IPS-15b (cell line): ENCODE data around the gene PTGR2.
"Not testable (repeated sequence)": the region's sequence is repeated elsewhere in the genome, so short reads cannot be mapped to it uniquely, and the experiment has no call there.

Source experiments
- H3K27me3 ChIP-seq: one replicate; pipeline ENCODE4 v1.6.1; 2013; ENCODE audit warnings: low read length; ENCODE audit not compliant: control insufficient read depth, insufficient read depth
- H3K36me3 ChIP-seq: one replicate; pipeline ENCODE4 v1.6.1; 2013; ENCODE audit warnings: low read length; ENCODE audit not compliant: control insufficient read depth, insufficient read depth
- H3K4me1 ChIP-seq: one replicate; pipeline ENCODE4 v1.6.1; 2013; ENCODE audit warnings: mild to moderate bottlenecking, low read length; ENCODE audit not compliant: control insufficient read depth, insufficient read depth
- H3K4me3 ChIP-seq: one replicate; pipeline ENCODE4 v1.5.1; 2013; ENCODE audit warnings: low read depth, low read length
- H3K9ac ChIP-seq: one replicate; pipeline ENCODE4 v1.6.1; 2013; ENCODE audit warnings: low read depth, mild to moderate bottlenecking, low read length
- H3K9me3 ChIP-seq: one replicate; pipeline ENCODE4 v1.6.1; 2013; ENCODE audit warnings: mild to moderate bottlenecking, low read length; ENCODE audit not compliant: control insufficient read depth, insufficient read depth

PTGR2 gene

DNA sequence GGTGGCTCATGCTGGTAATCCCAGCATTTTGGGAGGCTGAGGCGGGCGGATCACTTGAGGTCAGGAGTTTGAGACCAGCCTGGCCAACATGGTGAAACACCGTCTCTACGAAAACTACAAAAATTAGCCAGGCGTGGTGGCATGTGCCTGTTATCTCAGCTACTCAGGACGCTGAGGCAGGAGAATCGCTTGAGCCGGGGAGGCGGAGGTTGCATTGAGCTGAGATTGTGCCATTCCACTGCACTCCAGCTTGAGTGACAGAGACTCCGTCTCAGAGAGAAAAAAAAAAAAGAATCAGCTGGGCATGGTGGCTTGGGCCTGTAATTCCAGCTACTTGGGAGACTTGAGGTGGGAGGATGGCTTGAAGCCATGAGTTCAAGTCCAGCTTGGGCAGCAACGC is 18.1 kb downstream of the PTGR2 start:
- not testable (repeated sequence) for H3K4me3 ChIP-seq, H3K36me3 ChIP-seq, H3K4me1 ChIP-seq, H3K9ac ChIP-seq, H3K27me3 ChIP-seq, H3K9me3 ChIP-seq

GRCh38 chr14:73870525-73871235 is 19.0 kb downstream of the PTGR2 start:
- Histone ChIP-seq H3K9me3 (no peaks in the 10 kb centered on the region), H3K4me1 (no peaks in the 10 kb centered on the region), H3K9ac (no peak overlapping the region), H3K36me3 (no peaks in the 10 kb centered on the region), H3K4me3 (no peak overlapping the region), H3K27me3 (no peaks in the 10 kb centered on the region)

DNA sequence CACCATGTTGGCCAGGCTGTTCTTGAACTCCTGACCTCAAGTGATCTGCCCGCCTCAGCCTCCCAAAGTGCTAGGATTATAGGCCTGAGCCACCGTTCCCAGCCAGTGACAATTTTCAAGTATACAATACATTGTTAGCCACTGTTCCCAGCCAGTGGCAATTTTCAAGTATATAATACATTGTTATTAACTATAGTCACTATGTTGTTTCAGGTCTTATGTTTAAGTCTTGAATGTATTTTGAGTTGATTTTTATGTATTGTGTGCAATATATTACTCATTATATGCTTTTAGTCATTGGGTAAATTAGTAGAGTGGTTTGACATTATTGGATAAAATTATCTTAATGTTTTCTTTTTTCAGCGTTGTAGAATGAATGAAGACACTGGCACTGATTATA is 22.0 kb downstream of the PTGR2 start:
- no peaks in the 10 kb centered on the region for H3K27me3 ChIP-seq
- H3K9ac ChIP-seq = no peak overlapping the region
- H3K4me3 ChIP-seq = no peak overlapping the region

DNA sequence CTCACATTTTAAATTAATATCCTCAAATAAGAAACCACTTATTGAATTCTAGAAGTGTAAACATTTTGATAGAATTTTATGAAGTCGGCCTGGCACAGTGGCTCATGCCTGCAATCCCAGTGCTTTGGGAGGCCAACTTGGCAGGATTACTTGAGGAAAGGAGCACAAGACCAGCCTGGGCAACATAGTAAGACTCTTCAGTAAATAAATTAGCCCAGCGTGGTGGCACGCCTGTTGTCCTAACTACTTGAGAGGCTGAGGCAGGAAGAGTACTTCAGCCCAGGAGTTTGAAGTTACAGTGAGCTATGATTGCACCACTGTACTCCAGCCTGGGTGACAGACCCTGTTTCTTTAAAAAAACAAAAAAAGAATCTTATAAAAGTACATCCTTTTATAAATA is 26.2 kb downstream of the PTGR2 start:
- H3K9ac ChIP-seq = no peak overlapping the region
- H3K4me3 ChIP-seq = no peak overlapping the region
- no peaks in the 10 kb centered on the region for H3K4me1 ChIP-seq
- H3K9me3 ChIP-seq = no peaks in the 10 kb centered on the region
- no peaks in the 10 kb centered on the region for H3K36me3 ChIP-seq
- no peaks in the 10 kb centered on the region for H3K27me3 ChIP-seq

More for the DNA sequence above, 22.0 kb downstream of the PTGR2 start:
- no peaks in the 10 kb centered on the region for H3K4me1 ChIP-seq
- H3K9me3 ChIP-seq = no peaks in the 10 kb centered on the region
- no peaks in the 10 kb centered on the region for H3K36me3 ChIP-seq

GRCh38 chr14:73878436-73878835 is 26.8 kb downstream of the PTGR2 start:
- H3K27me3 ChIP-seq = no peaks in the 10 kb centered on the region
- H3K36me3 ChIP-seq = no peaks in the 10 kb centered on the region
- no peaks in the 10 kb centered on the region for H3K9me3 ChIP-seq
- no peak overlapping the region for H3K4me3 ChIP-seq
- H3K9ac ChIP-seq = no peak overlapping the region
- H3K4me1 ChIP-seq = no peaks in the 10 kb centered on the region

- Histone ChIP-seq H3K9ac (no peak overlapping the region), H3K9me3 (no peaks in the 10 kb centered on the region), H3K4me3 (no peak overlapping the region), H3K4me1 (no peaks in the 10 kb centered on the region), H3K36me3 (no peaks in the 10 kb centered on the region), H3K27me3 (no peaks in the 10 kb centered on the region)
Measured at GRCh38 chr14:73879027-73879426, 27.4 kb downstream of the PTGR2 start.

- Histone ChIP-seq H3K36me3 (no peaks in the 10 kb centered on the region), H3K9ac (no peak overlapping the region), H3K4me1 (no peaks in the 10 kb centered on the region), H3K4me3 (no peak overlapping the region), H3K9me3 (no peaks in the 10 kb centered on the region), H3K27me3 (no peaks in the 10 kb centered on the region)
Measured at GRCh38 chr14:73884438-73885190, 33.0 kb downstream of the PTGR2 start.

DNA sequence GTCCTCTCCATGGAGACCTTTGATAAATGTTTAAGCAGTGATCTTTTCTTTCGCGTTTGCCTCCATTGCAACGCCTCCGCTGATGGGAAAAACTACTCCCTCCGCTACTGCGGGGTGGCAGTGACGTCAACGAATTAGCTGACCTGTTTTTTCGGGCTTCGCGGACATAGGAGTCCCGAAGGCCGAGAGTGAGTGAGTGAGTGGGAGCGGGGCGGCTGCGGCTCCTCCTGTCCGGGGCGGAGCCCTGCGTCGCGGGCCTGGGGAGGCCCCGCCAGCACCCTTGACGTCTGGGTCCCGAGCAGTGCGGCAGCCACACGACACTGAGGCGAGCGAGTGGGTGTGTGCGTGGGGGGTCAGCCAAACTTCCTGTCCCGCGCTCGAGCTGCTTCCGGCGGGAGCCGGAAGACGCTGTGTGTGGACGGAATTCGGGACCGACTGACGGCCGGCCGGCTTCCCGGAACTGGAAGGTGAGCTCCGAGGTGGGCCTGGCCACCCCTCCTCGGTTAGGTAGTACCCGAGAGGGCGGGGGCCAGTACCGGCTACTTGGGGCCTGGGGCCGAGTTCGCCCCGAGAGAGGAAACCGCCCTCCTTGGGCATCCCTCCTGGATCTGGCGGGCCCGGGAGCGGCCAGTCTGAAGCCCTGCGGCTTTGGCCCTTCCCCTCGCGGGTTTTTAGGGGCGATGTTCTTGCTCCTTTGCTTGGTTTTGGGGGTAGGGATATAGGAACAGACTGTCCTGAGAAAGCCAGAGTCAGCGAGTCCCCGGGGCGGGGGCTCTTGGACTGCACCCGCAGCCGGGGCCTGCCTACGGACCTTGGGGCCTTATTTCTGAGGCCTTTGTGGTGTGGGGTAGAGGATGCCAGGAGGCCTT is 35.1 kb downstream of the PTGR2 start, which contains the start of gene ZNF410:
ZNF410 (plus strand) TSS at position 411 of the 869 bp plus-strand sequence. CDS start 5,317 bp downstream, outside the sequence.
- Histone ChIP-seq H3K4me1 (no peaks in the 10 kb centered on the region), H3K4me3 (peak within 1 kb of the TSS; percentile 94), H3K36me3 (no peaks in the 10 kb centered on the region), H3K9ac (peak within 1 kb of the TSS; percentile 89), H3K27me3 (no peaks in the 10 kb centered on the region), H3K9me3 (no peaks in the 10 kb centered on the region)

- Histone ChIP-seq H3K9ac (peak overlapping the region; percentile 89), H3K36me3 (no peaks in the 10 kb centered on the region), H3K9me3 (no peaks in the 10 kb centered on the region), H3K4me3 (peak overlapping the region; percentile 94), H3K4me1 (no peaks in the 10 kb centered on the region), H3K27me3 (no peaks in the 10 kb centered on the region)
Measured at GRCh38 chr14:73887318-73887616, 35.6 kb downstream of the PTGR2 start.

DNA sequence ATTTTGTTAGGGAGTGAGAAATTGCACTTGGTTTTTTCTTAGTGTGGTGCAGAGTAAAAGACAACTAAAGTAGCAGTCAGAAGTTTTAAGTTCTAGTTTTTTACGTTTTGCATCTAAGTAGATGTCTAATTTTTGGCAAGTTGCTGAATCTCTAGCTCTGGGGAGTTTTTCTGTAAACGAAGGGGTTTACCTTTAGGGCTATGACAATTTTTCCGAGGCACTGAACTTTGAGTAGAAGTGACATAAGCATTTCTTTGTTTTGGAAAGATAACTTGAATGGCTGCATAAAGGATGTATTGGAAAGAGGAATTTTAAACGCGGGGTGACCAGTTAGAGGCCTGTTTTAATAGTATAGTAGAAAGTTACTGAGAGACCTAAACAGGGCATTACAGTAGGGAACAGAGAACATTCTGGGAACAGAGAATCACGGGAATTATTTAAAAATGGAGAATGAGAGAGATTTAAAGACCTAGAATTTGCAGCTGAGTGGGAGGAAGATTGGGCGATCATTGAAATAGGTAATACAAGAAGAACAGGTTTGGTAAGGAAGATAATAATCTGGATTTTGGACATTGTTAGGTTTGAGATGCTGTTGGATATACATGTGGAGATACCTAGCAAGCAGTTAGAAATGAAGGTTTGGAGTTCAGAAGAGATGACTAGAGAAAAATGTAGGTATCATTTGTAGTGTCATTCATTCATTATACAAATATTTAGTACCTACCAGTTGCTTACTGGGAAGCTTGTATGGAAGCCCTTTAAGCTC is 36.2 kb downstream of the PTGR2 start:
- Histone ChIP-seq H3K4me3 (peak overlapping the region; percentile 94), H3K27me3 (no peaks in the 10 kb centered on the region), H3K9me3 (no peaks in the 10 kb centered on the region), H3K36me3 (no peaks in the 10 kb centered on the region), H3K9ac (peak overlapping the region; percentile 89), H3K4me1 (no peaks in the 10 kb centered on the region)

- no peak overlapping the region for H3K4me3 ChIP-seq
- H3K36me3 ChIP-seq = no peaks in the 10 kb centered on the region
- no peaks in the 10 kb centered on the region for H3K27me3 ChIP-seq
- no peaks in the 10 kb centered on the region for H3K9me3 ChIP-seq
- no peak overlapping the region for H3K9ac ChIP-seq
- no peaks in the 10 kb centered on the region for H3K4me1 ChIP-seq
Measured at GRCh38 chr14:73888460-73888725, 36.8 kb downstream of the PTGR2 start.
